H1 (cell line): ENCODE data around the gene SBF2. TPM values are rescaled to one million over a fixed set of nuclear protein-coding genes. Genes with fewer than 3 reads are reported as not detected.
A peak's percentile ranks its signal among the peaks of the same experiment; 100 is the strongest.

Source experiments
- CTCF ChIA-PET: fragments of 300-600 bp; sonication (Branson Sonifier 250); formaldehyde crosslinking; loops from one replicate; lab custom pipeline; 2021; ENCODE audit not compliant: partially characterized antibody; lab: Charles Lee
- POLR2A ChIA-PET: fragments of 300-600 bp; sonication (Branson Sonifier 250); formaldehyde crosslinking; loops from one replicate; lab custom pipeline; 2021; ENCODE audit warnings: inconsistent platforms; ENCODE audit not compliant: partially characterized antibody; lab: Charles Lee
- DNase-seq, 2 experiments: peaks; one replicate each; pipeline versions ENCODE4 v3.0.0 to v3.0.0-alpha.2; 2010 to 2022; ENCODE audit warnings: low spot score in 2 of 2, low read depth in 1 of 2, mixed read lengths in 1 of 2
- FAIRE-seq: peaks from 2 replicates; lab custom pipeline; 2011; peaks lifted over from hg19 to GRCh38; lab: Jason Lieb, UNC
- H2AFZ ChIP-seq: 2 replicates; pipeline ENCODE4 v1.8.1; 2012; ENCODE audit warnings: low read length, inconsistent platforms
- H2AK5ac ChIP-seq: 2 replicates; pipeline ENCODE4 v1.6.1; 2013; ENCODE audit warnings: low read depth, low read length
- H2BK120ac ChIP-seq: replicated peaks from 2 replicates; pipeline ENCODE3; 2013; ENCODE audit warnings: low read depth, low read length, inconsistent platforms
- H2BK12ac ChIP-seq: 2 replicates; pipeline ENCODE4 v1.6.1; 2013; ENCODE audit warnings: low read depth, low read length
- H2BK15ac ChIP-seq: 2 replicates; pipeline ENCODE4 v1.6.1; 2013; ENCODE audit warnings: low read length
- H2BK20ac ChIP-seq: 2 replicates; pipeline ENCODE4 v1.6.1; 2013; ENCODE audit warnings: low read length
- H2BK5ac ChIP-seq: 2 replicates; pipeline ENCODE4 v1.6.1; 2013; ENCODE audit warnings: low read depth, low read length
- H3K14ac ChIP-seq: 2 replicates; pipeline ENCODE4 v1.6.1; 2013; ENCODE audit warnings: inconsistent platforms; ENCODE audit not compliant: insufficient read length
- H3K18ac ChIP-seq: 2 replicates; pipeline ENCODE4 v1.6.1; 2013; ENCODE audit warnings: low read length; ENCODE audit errors: extremely low read depth
- H3K23ac ChIP-seq: 2 replicates; pipeline ENCODE4 v1.6.1; 2013; ENCODE audit warnings: inconsistent platforms; ENCODE audit not compliant: insufficient read length
- H3K23me2 ChIP-seq: 2 replicates; pipeline ENCODE4 v1.6.1; 2013; ENCODE audit warnings: low read depth, low read length
- H3K27ac ChIP-seq: 2 replicates; pipeline ENCODE4 v1.6.1; 2011; ENCODE audit warnings: low read depth, low read length, inconsistent platforms
- H3K27me3 ChIP-seq, 4 experiments: replicated peaks in 1 of 4; 1 replicate in 1 of 4; 2 replicates in 3 of 4; pipeline versions ENCODE4 v1.6.1 to v1.8.1; 2011 to 2013; ENCODE audit warnings: low read length in 3 of 4, mild to moderate bottlenecking in 3 of 4, inconsistent platforms in 2 of 4, mixed read lengths in 2 of 4, moderate library complexity in 1 of 4; ENCODE audit not compliant: control insufficient read depth in 3 of 4, insufficient read depth in 3 of 4; ENCODE audit errors: extremely low read depth in 1 of 4
- H3K36me3 ChIP-seq, 4 experiments: 2 replicates each; pipeline versions ENCODE4 v1.6.1 to v1.8.1; 2011 to 2013; ENCODE audit warnings: mild to moderate bottlenecking in 4 of 4, low read length in 3 of 4, moderate library complexity in 2 of 4, control low read depth in 1 of 4, inconsistent platforms in 1 of 4; ENCODE audit not compliant: insufficient read depth in 4 of 4, control insufficient read depth in 2 of 4
- H3K4ac ChIP-seq: replicated peaks from 2 replicates; pipeline ENCODE3; 2013; ENCODE audit warnings: low read length, low read depth, mixed read lengths, inconsistent platforms; ENCODE audit not compliant: insufficient read length
- H3K4me1 ChIP-seq, 4 experiments: replicated peaks in 1 of 4; 1 replicate in 1 of 4; 2 replicates in 3 of 4; pipeline versions ENCODE4 v1.6.1 to v1.8.1; 2011 to 2013; ENCODE audit warnings: low read length in 3 of 4, inconsistent platforms in 2 of 4, mixed read lengths in 1 of 4; ENCODE audit not compliant: insufficient read depth in 4 of 4, control insufficient read depth in 3 of 4
- H3K4me2 ChIP-seq, 2 experiments: 2 replicates each; pipeline versions ENCODE4 v1.6.1 to v1.8.1; 2011 to 2013; ENCODE audit warnings: low read depth in 2 of 2, low read length in 2 of 2, control low read depth in 1 of 2, inconsistent platforms in 1 of 2, mild to moderate bottlenecking in 1 of 2; ENCODE audit not compliant: insufficient read depth in 1 of 2
- H3K4me3 ChIP-seq, 4 experiments: fragments of 200-600, 300-600 bp in 1 of 4; sonication (generic), shearing (Covaris generic), sonication (Bioruptor Twin) in 1 of 4; 2 replicates each; pipeline versions ENCODE4 v1.5.1 to v1.8.1; 2011 to 2016; ENCODE audit warnings: low read length in 4 of 4, low read depth in 3 of 4, control low read depth in 2 of 4, inconsistent platforms in 2 of 4, mild to moderate bottlenecking in 2 of 4, mixed read lengths in 1 of 4, moderate library complexity in 1 of 4; ENCODE audit not compliant: insufficient read depth in 2 of 4; ENCODE audit errors: extremely low read depth in 1 of 4
- H3K56ac ChIP-seq: replicated peaks from 2 replicates; pipeline ENCODE3; 2013; ENCODE audit warnings: low read depth, mild to moderate bottlenecking, mixed read lengths, low read length, inconsistent platforms; ENCODE audit not compliant: insufficient read length
- H3K79me1 ChIP-seq: 2 replicates; pipeline ENCODE4 v1.6.1; 2013; ENCODE audit warnings: low read depth, low read length, control low read depth
- H3K79me2 ChIP-seq, 2 experiments: 2 replicates each; pipeline versions ENCODE4 v1.6.1 to v1.8.1; 2012 to 2013; ENCODE audit warnings: low read length in 2 of 2, mild to moderate bottlenecking in 2 of 2, inconsistent platforms in 1 of 2; ENCODE audit not compliant: insufficient read depth in 2 of 2, control insufficient read depth in 1 of 2
- H3K9ac ChIP-seq, 4 experiments: replicated peaks in 1 of 4; 1 replicate in 1 of 4; 2 replicates in 3 of 4; pipeline versions ENCODE4 v1.6.1 to v1.8.1; 2011 to 2013; ENCODE audit warnings: low read depth in 3 of 4, low read length in 3 of 4, control low read depth in 2 of 4, mild to moderate bottlenecking in 2 of 4, moderate library complexity in 2 of 4, inconsistent platforms in 1 of 4; ENCODE audit errors: extremely low read depth in 1 of 4
- H3K9me3 ChIP-seq, 2 experiments: 2 replicates each; pipeline versions ENCODE4 v1.6.1 to v1.8.1; 2012 to 2013; ENCODE audit warnings: mild to moderate bottlenecking in 2 of 2, moderate library complexity in 2 of 2, control low read depth in 1 of 2, inconsistent platforms in 1 of 2, low read depth in 1 of 2, low read length in 1 of 2, mixed read lengths in 1 of 2; ENCODE audit not compliant: insufficient read depth in 2 of 2
- H4K20me1 ChIP-seq, 2 experiments: replicated peaks in 1 of 2; 2 replicates each; pipeline versions ENCODE3 to v1.8.1; 2011 to 2013; ENCODE audit warnings: inconsistent platforms in 2 of 2, low read length in 2 of 2, mild to moderate bottlenecking in 1 of 2; ENCODE audit not compliant: insufficient read depth in 2 of 2, control insufficient read depth in 1 of 2
- H4K5ac ChIP-seq: 2 replicates; pipeline ENCODE4 v1.6.1; 2013; ENCODE audit warnings: low read length, low read depth, mixed read lengths, inconsistent platforms; ENCODE audit not compliant: insufficient read length
- H4K8ac ChIP-seq: 2 replicates; pipeline ENCODE4 v1.8.0; 2013; ENCODE audit warnings: mild to moderate bottlenecking, moderate library complexity, low read length, inconsistent platforms; ENCODE audit not compliant: insufficient read depth; ENCODE audit errors: extremely low read depth
- H4K91ac ChIP-seq: replicated peaks from 2 replicates; pipeline ENCODE3; 2013; ENCODE audit warnings: low read length, mixed read lengths, inconsistent platforms; ENCODE audit not compliant: insufficient read length
- SUZ12 ChIP-seq: fragments of 200-600 bp; sonication (generic); IDR thresholded peaks from 2 replicates; pipeline ENCODE4 v1.6.1; 2012; ENCODE audit warnings: mild to moderate bottlenecking, inconsistent platforms, low read length, moderate library complexity, mixed read lengths
- WGBS, 2 experiments: shearing (Covaris generic) in 1 of 2; methylation state at CpG; one replicate each; pipeline versions ENCODE4 v1.1.6 to v1.1.7; 2013 to 2015; ENCODE audit warnings: low lambda C conversion rate in 2 of 2, mixed read lengths in 2 of 2, inconsistent platforms in 1 of 2, low coverage in 1 of 2, missing lambda C conversion rate in 1 of 2; ENCODE audit not compliant: insufficient replicate concordance in 2 of 2, insufficient coverage in 1 of 2, insufficient read length in 1 of 2; ENCODE audit errors: extremely low coverage in 1 of 2, missing lambda C conversion rate in 1 of 2; 5-methylcytosine and 5-hydroxymethylcytosine counted together
- polyA plus RNA-seq, 7 experiments: library from polyadenylated mRNA; depleted of rRNA in 3 of 7; stranded (reverse) in 5 of 7; unstranded in 2 of 7; fragments of >200 nt in 5 of 7; fragments of 200-250 nt in 2 of 7; gene quantifications; 1 replicate in 5 of 7; 2 replicates in 1 of 7; 4 replicates in 1 of 7; pipeline versions ENCODE4 v1.2.1 to v1.2.3, GENCODE V29; 2011 to 2013; ENCODE audit warnings: missing spikeins in 2 of 7, mixed read lengths in 2 of 7
- total RNA-seq: library from RNA; stranded (reverse); fragmentation: NEBNext Ultra II Directional; extraction: Animal tissue kit (Norgen Biotek cat#: 25700); gene quantifications from 2 replicates; pipeline ENCODE4 v1.2.1, GENCODE V29; 2021

The SBF2 gene
- total and polyA plus RNA-seq, 2 of the 8 experiments (the other 6 are each of a cell fraction or from before 2014, with no cell fraction given), result 36.7 to 50.5 TPM

DNA sequence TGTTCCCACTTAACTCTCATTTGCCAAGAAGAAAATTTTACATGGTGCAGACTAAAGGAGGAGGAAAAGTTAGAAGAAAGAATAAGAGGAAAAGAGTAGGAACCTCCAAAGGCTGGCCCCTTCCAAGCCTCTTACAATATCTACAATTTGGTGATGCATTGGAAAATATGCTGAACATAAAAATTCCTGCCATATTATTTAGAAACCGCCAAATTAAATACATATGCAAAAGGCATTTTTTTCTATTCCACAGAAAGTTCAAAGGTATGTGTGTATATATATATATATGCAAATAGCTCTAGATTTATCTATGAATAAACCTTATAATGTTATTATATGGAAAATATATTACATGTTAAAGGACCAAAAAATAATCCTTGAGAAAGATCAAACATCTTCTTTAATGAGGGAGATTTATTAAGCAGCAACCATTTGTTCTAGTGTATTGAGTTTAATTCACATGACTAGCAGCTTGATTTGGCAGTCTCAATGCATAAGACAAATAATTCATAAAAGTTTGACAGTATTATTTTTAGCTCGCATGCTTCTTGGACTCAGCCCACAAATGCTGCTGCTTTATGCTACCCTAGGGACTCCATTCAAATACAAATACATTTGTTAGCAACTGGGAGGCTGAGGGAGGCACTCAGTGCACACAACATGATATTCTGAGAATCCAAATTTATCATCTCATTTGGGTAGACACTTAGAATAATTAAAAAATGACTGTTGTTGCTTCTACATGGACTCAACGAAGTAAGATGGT is 184.9 kb downstream of the SBF2 start:
- Histone ChIP-seq H2BK5ac (no peak overlapping the region), H2BK12ac (no peak overlapping the region), H3K36me3 (no peaks in the 10 kb centered on the region), H3K9me3 (no peaks in the 10 kb centered on the region), H3K27ac (no peak overlapping the region), H2AFZ (no peak overlapping the region), H3K79me2 (peaks cover 0 to 4% of the 10 kb centered on the region in 2 experiments; a peak in 2 of 4 replicates), H3K18ac (no peak overlapping the region), H2BK120ac (no peak overlapping the region), H3K23ac (no peak overlapping the region), H4K91ac (no peak overlapping the region), H3K14ac (no peak overlapping the region), H2BK20ac (no peak overlapping the region), H3K9ac (no peak overlapping the region), H3K27me3 (no peaks in the 10 kb centered on the region), H3K4me1 (peaks cover 0 to 3% (median 0%) of the 10 kb centered on the region in 4 experiments; a peak in 3 of 7 replicates), H2AK5ac (no peak overlapping the region), H3K56ac (no peak overlapping the region), H3K79me1 (no peaks in the 10 kb centered on the region), H2BK15ac (no peak overlapping the region), H4K8ac (no peak overlapping the region), H3K23me2 (no peaks in the 10 kb centered on the region), H3K4me2 (peak overlapping the region in 1 of 2 experiments; percentile 12; a peak in 1 of 4 replicates), H4K5ac (no peak overlapping the region), H3K4ac (no peak overlapping the region)
- no peak for DNase-seq
- FAIRE-seq, result no peak
- WGBS, 2 experiments, result 82% methylated on average over 3 of the region's 3 CpGs; no CpG with 5 or more reads in 1 of the 2 experiments
- POLR2A ChIA-PET, result no interaction called here
- CTCF ChIA-PET, result no interaction called here
- TF ChIP-seq SUZ12, result no peak
- TF ChIP-seq, all 59 proteins: peak for 0
- no peak overlapping the region for H3K4me3 ChIP-seq
- no peaks in the 10 kb centered on the region for H4K20me1 ChIP-seq
